GM21786 (cell line): Measurements from ENCODE around the gene SPAG6.
A peak's percentile ranks its signal among the peaks of the same experiment; 100 is the strongest.
"Not testable (repeated sequence)": the region's sequence is repeated elsewhere in the genome, so short reads cannot be mapped to it uniquely, and the experiment has no call there.

ENCODE experiments used
- ATAC-seq: cut with Tn5 transposase; IDR thresholded peaks from one replicate; pipeline ENCODE4 v1.9.1; 2021; ENCODE audit not compliant: unreplicated experiment

SPAG6 gene

GRCh38 chr10:22345301-22346095 lies at the start of gene SPAG6:
SPAG6 (plus strand) TSS chr10:22345496; CDS start chr10:22345612, 116 bp downstream.
- ATAC-seq, result no peak

GRCh38 chr10:22301193-22301592 lies 44.1 kb upstream of the SPAG6 start:
- no peak for ATAC-seq

GRCh38 chr10:22303461-22303860 lies 41.8 kb upstream of the SPAG6 start:
- ATAC-seq, result no peak

- no peak for ATAC-seq
These were observed 39.6 kb upstream of the SPAG6 start for GRCh38 chr10:22305721-22306120.

GRCh38 chr10:22308390-22308789 lies 36.9 kb upstream of the SPAG6 start:
- ATAC-seq, result peak; percentile 89

- no peak for ATAC-seq
These were observed 35.9 kb upstream of the SPAG6 start for GRCh38 chr10:22309180-22310000.

- ATAC-seq, result not testable (repeated sequence)
These were observed 35.3 kb upstream of the SPAG6 start for GRCh38 chr10:22310012-22310411.

- no peak for ATAC-seq
These were observed 34.4 kb upstream of the SPAG6 start for GRCh38 chr10:22310928-22311327.

- no peak for ATAC-seq
These were observed 30.4 kb upstream of the SPAG6 start for GRCh38 chr10:22314852-22315251.

GRCh38 chr10:22315455-22316285 lies 29.6 kb upstream of the SPAG6 start:
- peak; percentile 9 for ATAC-seq

GRCh38 chr10:22316286-22317075 lies 28.8 kb upstream of the SPAG6 start, which contains the start of gene COMMD3:
COMMD3 (plus strand) TSS chr10:22316388; CDS start chr10:22316418, 30 bp downstream.
- ATAC-seq, result peak; percentile 63

- peak; percentile 16 for ATAC-seq
These were observed 28.3 kb upstream of the SPAG6 start for GRCh38 chr10:22317076-22317370.

GRCh38 chr10:22317771-22318565 lies 27.3 kb upstream of the SPAG6 start:
- no peak for ATAC-seq

GRCh38 chr10:22318772-22319171 lies 26.5 kb upstream of the SPAG6 start:
- no peak for ATAC-seq

GRCh38 chr10:22319547-22319979 lies 25.7 kb upstream of the SPAG6 start:
- ATAC-seq, result no peak

- no peak for ATAC-seq
These were observed 25.2 kb upstream of the SPAG6 start for GRCh38 chr10:22319980-22320558.

- no peak for ATAC-seq
These were observed 24.6 kb upstream of the SPAG6 start, which contains the start of gene BMI1 for GRCh38 chr10:22320591-22321155. BMI1 (plus strand) TSS chr10:22321099; CDS start chr10:22326450, 5,351 bp downstream.

- ATAC-seq, result peak; percentile 21
These were observed 24.0 kb upstream of the SPAG6 start for GRCh38 chr10:22321156-22321923.
